Gastrocnemius medialis (tissue), 4 donors: ENCODE data around the gene PTPA.

ENCODE experiments used
- CTCF ChIP-seq, 5 experiments: fragments of 450-650 bp in 3 of 5; fragments of 200-600 bp in 2 of 5; sonication (generic) in 2 of 5; IDR thresholded peaks in 4 of 5; conservative IDR thresholded peaks in 1 of 5; 1 replicate in 4 of 5; 2 replicates in 1 of 5; pipeline ENCODE4 v1.5.1; 2016 to 2019; ENCODE audit warnings: antibody characterized with exemption in 5 of 5, mild to moderate bottlenecking in 3 of 5, moderate library complexity in 3 of 5
- POLR2A ChIP-seq, 2 donors: fragments of 450-650 bp; IDR thresholded peaks; one replicate each; pipeline ENCODE4 v1.6.1; 2017; ENCODE audit warnings: antibody characterized with exemption in 2 of 2, mild to moderate bottlenecking in 2 of 2, moderate library complexity in 2 of 2

DNA sequence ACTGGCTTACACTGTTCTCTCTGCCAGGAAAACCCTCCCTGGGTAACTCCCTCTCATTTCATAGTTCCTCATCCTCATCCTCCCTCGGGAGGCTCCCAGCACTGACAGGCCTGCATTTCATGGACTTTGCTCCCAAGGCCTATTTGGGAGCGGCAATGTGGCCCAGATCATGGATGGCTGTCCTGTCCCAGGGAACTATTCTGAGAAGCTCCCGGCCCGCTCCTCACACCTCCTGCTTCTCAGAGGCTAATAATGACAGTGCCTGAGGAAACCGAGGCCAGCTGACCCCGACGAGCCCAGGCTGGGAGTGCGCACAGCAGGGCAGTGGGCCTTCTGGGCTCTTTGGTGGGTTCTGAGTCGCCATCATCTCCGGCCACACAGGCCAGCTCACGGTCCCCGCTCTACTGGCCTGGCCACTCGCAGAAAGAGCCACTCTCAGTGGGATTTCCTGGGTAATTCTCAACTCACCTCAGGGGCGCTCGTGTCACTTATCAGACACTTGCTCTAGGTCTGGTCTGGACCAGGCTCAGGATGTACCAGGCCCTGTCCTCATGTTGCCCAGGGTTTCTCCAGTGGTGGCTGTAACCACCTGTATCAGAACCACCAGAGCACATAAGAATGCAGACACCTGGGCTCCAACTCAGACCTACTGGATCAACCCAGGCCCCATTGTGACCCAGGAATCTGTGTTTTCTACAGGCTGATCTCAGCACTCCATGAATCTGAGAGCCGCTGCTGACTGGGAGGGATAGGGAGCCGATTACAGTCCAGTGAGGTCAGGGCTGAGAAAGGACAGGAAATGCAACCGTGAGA lies 32.3 kb upstream of the PTPA start:
- TF ChIP-seq POLR2A (IDR thresholded peaks at IDR 0.05) (no peak), CTCF (IDR thresholded peaks at IDR 0.05 in 4 of 5, conservative IDR thresholded peaks at IDR 0.05 in 1 of 5) (no peak)
